Stomach (tissue), 9 donors: Measurements from ENCODE around the gene MYL11. TPM values are rescaled to one million over a fixed set of nuclear protein-coding genes. Genes with fewer than 3 reads are reported as not detected.

ENCODE experiments used
- DNase-seq, 2 donors: peaks; one replicate each; pipeline versions ENCODE4 v3.0.0 to v3.0.0-alpha.2; 2013 to 2019
- H3K27ac ChIP-seq, 5 donors: fragments of 200-600 bp in 4 of 5; sonication (generic) in 4 of 5; one replicate each; pipeline ENCODE4 v1.5.1; 2013 to 2019; ENCODE audit warnings: mild to moderate bottlenecking in 1 of 5, moderate library complexity in 1 of 5
- H3K27me3 ChIP-seq, 3 donors: fragments of 200-600 bp; sonication (generic); one replicate each; pipeline ENCODE4 v1.5.1; 2017 to 2019; ENCODE audit warnings: mixed run types in 1 of 3
- H3K36me3 ChIP-seq, 4 donors: fragments of 200-600 bp; sonication (generic); 1 replicate in 3 of 4; 2 replicates in 1 of 4; pipeline ENCODE4 v1.5.1; 2016 to 2019
- H3K4me1 ChIP-seq, 4 donors: fragments of 200-600 bp; sonication (generic); one replicate each; pipeline ENCODE4 v1.5.1; 2016 to 2019
- H3K4me3 ChIP-seq, 4 donors: fragments of 200-600 bp; sonication (generic) in 3 of 4; one replicate each; pipeline ENCODE4 v1.5.1; 2016 to 2019; ENCODE audit warnings: mild to moderate bottlenecking in 1 of 4
- H3K9me3 ChIP-seq, 4 donors: fragments of 200-600 bp; sonication (generic); one replicate each; pipeline ENCODE4 v1.5.1; 2016 to 2019
- CTCF ChIP-seq, 7 experiments: fragments of 450-650 bp in 4 of 7; fragments of 200-600 bp in 3 of 7; sonication (generic) in 3 of 7; IDR thresholded peaks; one replicate each; pipeline ENCODE4 v1.5.1; 2016 to 2019; ENCODE audit warnings: antibody characterized with exemption in 7 of 7, control low read depth in 2 of 7, mild to moderate bottlenecking in 1 of 7
- EP300 ChIP-seq: sonication (generic); formaldehyde crosslinking; IDR thresholded peaks from one replicate; pipeline ENCODE4 v1.6.1; 2017; ENCODE audit warnings: antibody characterized with exemption
- POLR2A ChIP-seq, 4 donors: fragments of 450-650 bp; IDR thresholded peaks; one replicate each; pipeline ENCODE4 v1.6.1; 2016; ENCODE audit warnings: antibody characterized with exemption in 4 of 4, control low read depth in 2 of 4, mild to moderate bottlenecking in 1 of 4, moderate library complexity in 1 of 4
- POLR2AphosphoS5 ChIP-seq, 3 donors: sonication (generic); formaldehyde crosslinking; IDR thresholded peaks; one replicate each; pipeline ENCODE4 v1.6.1; 2016; ENCODE audit warnings: antibody characterized with exemption in 3 of 3
- WGBS, 5 donors: extraction: QIAGEN DNeasy Blood & Tissue Kit in 3 of 5; methylation state at CpG; one replicate each; pipeline versions ENCODE4 v1.1.5 to v1.1.7; 2013 to 2018; 5-methylcytosine and 5-hydroxymethylcytosine counted together
- intact Hi-C: fragments of 100-400 bp; cut with DNase I; formaldehyde crosslinking; loops from one replicate; pipeline ENCODE4 v1.15.1; 2023; ENCODE audit warnings: low total_unique reads
- polyA plus RNA-seq, 3 donors: library from polyadenylated mRNA; stranded (reverse); fragments of 200-250 nt; gene quantifications; one replicate each; pipeline ENCODE4 v1.2.3, GENCODE V29; 2013
- total RNA-seq, 5 donors: library from RNA; depleted of rRNA; stranded (reverse); fragments of >200 nt; gene quantifications; one replicate each; pipeline versions ENCODE4 v1.1.0 to v1.2.3, GENCODE V29; 2014 to 2016
- donor health status: healthy with polysubstance abuse.
- donor health status: Bipolar disorder and iron deficiency.
- donor health status: healthy.

The MYL11 gene
- total and polyA plus RNA-seq, 8 donors, result 1.6 to 4.7 TPM; not detected in 6

GRCh38 chr16:30376461-30376902 is 1.9 kb downstream of the MYL11 start:
- no peak for TF ChIP-seq EP300
- no peak for TF ChIP-seq POLR2AphosphoS5 (IDR thresholded peaks at IDR 0.05)
- no peak for TF ChIP-seq POLR2A (IDR thresholded peaks at IDR 0.05)
- TF ChIP-seq CTCF (IDR thresholded peaks at IDR 0.05), result no peak
- peak overlapping the region in 4 of 5 donors; percentile 98 to 100 (median 98) for H3K27ac ChIP-seq
- intact Hi-C loops, result no loop called here

GRCh38 chr16:30377050-30377811 is 2.6 kb downstream of the MYL11 start:
- WGBS, 5 donors, result 30 to 36% (median 32%) methylated on average over 28 to 29 of the region's 29 CpGs
- no peak for DNase-seq
- TF ChIP-seq CTCF (IDR thresholded peaks at IDR 0.05) (no peak), POLR2A (IDR thresholded peaks at IDR 0.05) (no peak), POLR2AphosphoS5 (IDR thresholded peaks at IDR 0.05) (no peak), EP300 (no peak)

More at GRCh38 chr16:30376461-30376902, 1.9 kb downstream of the MYL11 start:
- no peaks in the 10 kb centered on the region for H3K36me3 ChIP-seq
- H3K9me3 ChIP-seq, result no peaks in the 10 kb centered on the region
- no peaks in the 10 kb centered on the region for H3K27me3 ChIP-seq
- no peak overlapping the region for H3K4me3 ChIP-seq
- 90 to 95% (median 92%) methylated on average over 7 to 8 of the region's 8 CpGs for WGBS, 5 donors
- H3K4me1 ChIP-seq, result peaks cover 21 to 36% (median 32%) of the 10 kb centered on the region in 4 donors
- no peak for DNase-seq

GRCh38 chr16:30377812-30378235 is 3.2 kb downstream of the MYL11 start:
- peak; percentile 34 for TF ChIP-seq EP300
- TF ChIP-seq POLR2AphosphoS5 (IDR thresholded peaks at IDR 0.05), result peak; percentile 40 to 87 (median 73)
- peak in 2 of 4 donors; percentile 4 to 50 for TF ChIP-seq POLR2A (IDR thresholded peaks at IDR 0.05)
- no peak for TF ChIP-seq CTCF (IDR thresholded peaks at IDR 0.05)

More at GRCh38 chr16:30377050-30377811, 2.6 kb downstream of the MYL11 start:
- H3K36me3 ChIP-seq, result no peaks in the 10 kb centered on the region
- intact Hi-C loops, result no loop called here
- peak overlapping the region; percentile 98 to 100 (median 99) for H3K27ac ChIP-seq
- peaks cover 19 to 37% (median 30%) of the 10 kb centered on the region in 4 donors for H3K4me1 ChIP-seq
- peak overlapping the region; percentile 61 to 73 (median 66) for H3K4me3 ChIP-seq
- no peaks in the 10 kb centered on the region for H3K27me3 ChIP-seq
- no peaks in the 10 kb centered on the region for H3K9me3 ChIP-seq

GRCh38 chr16:30378236-30379157 is 3.9 kb downstream of the MYL11 start:
- intact Hi-C loops, result no loop called here
- H3K4me1 ChIP-seq, result peaks cover 19 to 37% (median 30%) of the 10 kb centered on the region in 4 donors
- H3K36me3 ChIP-seq, result no peaks in the 10 kb centered on the region
- TF ChIP-seq POLR2A (IDR thresholded peaks at IDR 0.05) (no peak), EP300 (no peak), CTCF (IDR thresholded peaks at IDR 0.05) (peak in 1 of 7 experiments; percentile 9), POLR2AphosphoS5 (IDR thresholded peaks at IDR 0.05) (peak in 2 of 3 donors; percentile 48 to 83)
- H3K27me3 ChIP-seq, result no peaks in the 10 kb centered on the region
- DNase-seq, result peak; percentile 99 to 100
- H3K4me3 ChIP-seq, result peak overlapping the region; percentile 61 to 73 (median 66)
- no peaks in the 10 kb centered on the region for H3K9me3 ChIP-seq
- peak overlapping the region; percentile 98 to 100 (median 99) for H3K27ac ChIP-seq
- 0 to 1% (median 1%) methylated on average over 42 to 67 of the region's 67 CpGs for WGBS, 5 donors

More at GRCh38 chr16:30377812-30378235, 3.2 kb downstream of the MYL11 start:
- 0 to 2% (median 1%) methylated on average over 20 to 39 of the region's 39 CpGs for WGBS, 5 donors
- Histone ChIP-seq H3K4me1 (peaks cover 19 to 37% (median 30%) of the 10 kb centered on the region in 4 donors), H3K9me3 (no peaks in the 10 kb centered on the region), H3K4me3 (peak overlapping the region; percentile 61 to 73 (median 66)), H3K36me3 (no peaks in the 10 kb centered on the region), H3K27me3 (no peaks in the 10 kb centered on the region), H3K27ac (peak overlapping the region; percentile 98 to 100 (median 99))
- peak; percentile 94 to 97 for DNase-seq
- intact Hi-C loops, result no loop called here
